Measurements from ENCODE around the gene ACER3.
"Not testable (repeated sequence)": the region's sequence is repeated elsewhere in the genome, so short reads cannot be mapped to it uniquely, and the experiment has no call there.

The ACER3 gene

DNA sequence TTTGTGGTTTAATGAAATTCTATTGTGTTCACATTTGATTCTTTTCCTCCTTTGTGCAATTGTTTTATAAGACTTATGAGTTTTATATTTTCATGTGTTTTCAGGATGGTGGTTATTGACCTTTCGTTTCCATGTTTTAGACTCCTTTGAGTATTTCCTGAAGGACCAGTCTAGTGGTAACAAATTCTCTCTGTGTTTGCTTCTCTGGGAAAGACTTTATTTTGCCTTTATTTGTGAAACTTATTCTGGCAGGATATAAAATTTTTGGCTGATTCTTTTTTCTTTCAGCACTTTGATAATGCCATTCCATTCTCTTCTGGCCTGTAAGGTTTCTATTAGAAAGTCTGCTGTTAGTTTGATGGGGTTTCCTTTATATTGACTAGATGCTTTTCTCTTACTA, 83.5 kb downstream of the ACER3 start:
- no peak for DNase-seq

DNA sequence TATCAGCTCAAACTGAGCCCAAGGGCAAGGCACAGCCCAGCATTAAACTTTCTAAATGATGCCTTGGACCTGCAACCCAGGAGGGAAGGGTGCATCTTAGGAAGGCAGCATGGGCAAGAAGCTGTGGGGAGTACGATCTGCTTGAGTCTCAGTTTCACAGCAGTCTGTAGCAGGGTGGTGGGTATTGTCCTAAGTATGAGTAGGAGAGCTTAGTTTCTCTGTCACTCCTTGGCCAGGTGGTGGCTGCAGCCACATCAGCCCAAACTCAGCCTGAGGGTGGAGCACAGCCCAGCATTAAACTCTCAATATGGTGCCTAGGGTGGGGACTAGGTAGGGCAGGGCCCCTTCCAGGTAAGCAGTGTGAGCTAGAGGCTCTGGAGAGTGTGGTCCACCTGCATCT, 85.5 kb downstream of the ACER3 start:
- DNase-seq: no peak

DNA sequence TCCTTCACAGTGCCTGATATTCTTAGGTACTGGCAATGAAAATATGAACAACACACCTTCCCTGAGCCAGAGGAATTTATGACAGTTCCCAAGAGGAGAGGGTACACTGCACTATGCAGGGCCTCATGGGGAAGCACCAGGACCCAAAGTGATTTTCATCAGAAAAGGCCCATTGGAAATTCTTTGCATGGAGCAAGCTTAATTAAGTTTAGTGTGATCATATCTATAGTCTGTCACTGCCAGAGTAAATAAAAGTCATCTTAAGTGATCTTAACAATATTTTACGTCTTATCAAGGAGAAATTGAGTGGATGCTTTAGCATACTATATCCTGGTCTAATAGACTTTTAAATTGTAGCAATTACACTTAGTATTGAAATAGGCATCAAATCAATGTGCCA, 86.5 kb downstream of the ACER3 start:
- no peak for DNase-seq

DNA sequence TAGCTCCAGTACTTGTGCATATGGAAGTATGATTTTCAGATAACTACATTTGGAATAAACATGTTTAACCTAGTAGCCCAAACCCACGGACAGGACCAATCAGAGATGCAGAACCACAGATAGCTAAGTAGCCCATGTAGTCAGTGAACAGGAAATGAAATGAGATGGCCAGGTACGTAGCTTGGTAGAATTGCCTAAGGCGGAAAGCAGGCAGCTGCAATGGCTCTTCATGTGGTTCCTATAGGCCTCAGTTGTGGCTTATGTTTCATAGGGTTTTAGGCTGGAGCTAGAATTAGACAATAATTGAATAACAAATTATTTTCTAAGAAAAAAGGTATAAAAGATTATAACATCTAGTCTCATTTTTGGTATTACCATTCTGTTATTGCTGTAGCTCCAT, 87.1 kb downstream of the ACER3 start:
- no peak for DNase-seq

DNA sequence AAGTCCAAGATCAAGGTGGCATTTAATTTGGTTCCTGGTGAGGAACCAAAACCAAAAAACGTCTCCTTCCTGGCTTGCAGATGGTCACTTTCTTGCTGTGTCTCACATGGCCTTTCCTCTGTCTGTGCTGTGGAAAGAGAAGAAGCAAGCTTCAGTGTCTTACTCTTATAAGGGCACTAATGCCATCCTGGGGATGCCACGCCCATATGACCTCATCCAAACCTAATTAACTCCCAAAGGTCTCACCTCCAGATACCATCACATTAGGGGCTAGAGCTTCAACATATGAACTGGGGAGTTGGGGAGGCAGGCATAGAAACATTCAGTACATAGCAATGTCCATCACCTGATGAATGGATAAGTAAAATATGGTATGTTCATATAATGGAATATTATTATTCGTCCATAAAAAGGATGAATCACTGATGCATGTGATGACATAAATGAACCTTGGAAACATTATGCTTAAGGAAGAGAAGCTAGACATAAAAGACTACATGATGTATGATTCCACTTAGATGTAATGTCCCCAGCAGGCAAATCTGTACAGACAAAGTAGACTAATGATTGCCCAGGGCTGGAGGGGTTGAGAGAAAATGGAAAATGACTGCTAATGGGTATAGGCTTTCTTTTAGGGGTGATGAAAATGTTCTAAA, 94.9 kb downstream of the ACER3 start:
- DNase-seq: no peak

DNA sequence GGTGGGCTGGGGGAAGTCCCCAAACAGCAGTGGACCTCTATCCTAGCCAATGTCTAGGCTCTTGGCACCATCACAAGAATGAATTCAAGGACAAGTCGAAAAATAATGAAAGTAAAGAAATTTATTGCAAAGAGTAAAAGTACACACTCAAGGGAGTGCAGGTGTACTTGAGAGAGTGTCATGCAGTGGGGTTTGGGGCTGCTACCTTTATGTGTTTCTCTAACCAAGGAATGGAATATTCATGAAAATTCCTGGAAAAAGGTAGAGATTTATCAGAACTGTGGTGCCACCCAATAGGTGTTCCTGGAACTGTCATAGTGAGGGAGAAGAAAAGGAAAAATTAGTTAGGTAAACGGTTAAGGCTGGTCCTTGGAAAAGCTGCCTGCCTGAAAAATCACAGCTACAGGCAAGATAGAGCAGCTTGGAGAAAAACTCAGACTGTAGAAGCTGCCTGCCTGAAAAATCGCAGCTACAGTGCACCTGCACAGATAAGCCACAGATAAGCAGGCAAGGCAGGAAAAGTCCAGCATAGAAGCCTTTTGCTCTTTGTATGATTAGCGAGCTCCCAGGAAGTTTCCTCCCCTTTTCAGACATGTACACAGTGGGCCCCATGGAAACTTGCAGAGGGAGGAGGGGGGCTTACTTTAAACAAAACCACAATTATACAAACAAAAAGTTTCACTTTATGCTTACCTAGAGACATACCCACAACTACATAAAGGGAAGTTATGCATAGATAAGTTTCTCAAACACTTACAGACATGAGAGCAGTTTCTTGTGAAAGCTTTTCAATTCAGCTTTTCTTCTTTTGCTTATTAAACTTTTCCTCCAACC, 102.1 kb downstream of the ACER3 start:
- DNase-seq: no peak

DNA sequence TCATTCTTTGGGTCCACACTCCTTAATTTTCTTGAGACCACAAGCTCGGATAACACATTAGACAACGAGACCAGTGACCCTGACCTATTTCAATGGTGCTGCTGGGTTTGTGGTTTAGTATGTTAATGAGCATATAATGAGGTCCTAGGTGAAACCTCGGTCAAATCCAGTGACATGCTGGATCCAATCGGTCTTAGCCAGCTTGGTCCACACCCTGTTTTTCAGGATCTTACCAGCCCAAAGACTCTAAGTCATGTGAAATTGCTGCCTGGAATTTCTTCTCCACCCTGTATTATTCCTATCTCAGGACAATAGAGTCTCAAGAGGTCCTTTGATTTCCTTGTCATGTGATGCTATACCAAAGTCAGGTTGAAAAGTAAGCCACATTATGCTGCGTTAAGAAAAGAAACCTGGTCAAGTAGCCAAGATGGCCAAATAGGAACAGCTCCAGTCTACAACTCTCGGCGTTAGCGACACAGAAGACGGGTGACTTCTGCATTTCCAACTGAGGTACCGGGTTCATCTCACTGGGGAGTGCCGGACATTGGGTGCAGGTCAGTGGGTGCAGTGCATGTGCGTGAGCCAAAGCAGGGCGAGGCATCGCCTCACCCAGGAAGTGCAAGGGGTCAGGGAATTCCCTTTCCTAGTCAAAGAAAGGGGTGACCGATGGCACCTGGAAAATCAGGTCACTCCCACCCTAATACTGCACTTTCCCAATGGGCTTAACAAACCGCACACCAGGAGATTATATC, 102.9 kb downstream of the ACER3 start:
- DNase-seq: not testable (repeated sequence)

DNA sequence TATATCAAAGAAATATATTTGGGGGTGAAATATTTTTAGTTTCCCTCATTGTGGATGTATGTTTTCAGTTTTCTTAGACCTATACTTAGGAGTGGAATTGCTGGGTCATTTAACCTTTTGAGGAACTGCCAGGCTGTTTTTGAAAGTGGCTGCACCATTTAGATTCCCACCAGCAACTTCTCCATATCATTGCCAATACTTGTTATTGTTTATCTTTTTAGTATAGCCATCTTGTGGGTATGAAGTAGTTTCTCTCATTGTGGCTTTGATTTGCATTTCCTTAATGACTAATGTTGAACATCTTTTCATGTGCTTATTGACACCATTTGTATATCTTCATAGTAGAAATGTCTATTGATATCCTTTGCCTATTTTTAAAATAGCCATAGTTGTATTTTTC, 111.3 kb downstream of the ACER3 start:
- no peak for DNase-seq

DNA sequence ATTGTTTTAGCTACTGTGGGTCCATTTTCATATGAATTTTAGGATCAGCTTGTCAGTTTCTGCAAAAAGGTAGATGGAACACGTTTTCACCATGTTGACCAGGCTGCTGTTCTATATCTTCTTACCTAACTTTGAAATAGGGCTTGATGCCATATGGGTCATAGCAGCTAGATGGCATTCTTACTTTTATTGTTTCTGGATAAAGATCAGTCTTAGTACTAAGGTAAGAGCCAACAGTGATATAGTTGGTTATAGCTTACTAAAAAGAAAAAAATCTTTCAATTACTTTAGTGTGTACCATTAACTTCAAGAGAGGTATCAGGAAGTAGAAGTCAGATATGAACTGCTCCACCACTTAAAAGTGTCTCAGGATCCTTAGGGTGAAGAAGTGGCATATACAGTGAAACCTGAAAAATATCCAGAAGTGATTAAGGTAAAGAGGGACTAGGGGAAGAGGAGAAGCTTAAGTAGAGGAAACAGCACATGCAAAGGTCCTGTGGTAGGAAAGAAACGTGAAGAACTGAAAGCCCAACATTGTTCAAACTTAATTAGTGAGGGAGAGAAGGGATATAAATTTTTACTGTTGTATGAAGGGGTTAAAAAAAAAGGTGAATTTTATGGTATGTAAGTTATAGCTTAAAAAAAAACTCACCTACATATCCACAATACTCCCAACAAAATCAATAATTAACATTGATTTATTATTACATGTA, 113.6 kb downstream of the ACER3 start:
- no peak for DNase-seq

DNA sequence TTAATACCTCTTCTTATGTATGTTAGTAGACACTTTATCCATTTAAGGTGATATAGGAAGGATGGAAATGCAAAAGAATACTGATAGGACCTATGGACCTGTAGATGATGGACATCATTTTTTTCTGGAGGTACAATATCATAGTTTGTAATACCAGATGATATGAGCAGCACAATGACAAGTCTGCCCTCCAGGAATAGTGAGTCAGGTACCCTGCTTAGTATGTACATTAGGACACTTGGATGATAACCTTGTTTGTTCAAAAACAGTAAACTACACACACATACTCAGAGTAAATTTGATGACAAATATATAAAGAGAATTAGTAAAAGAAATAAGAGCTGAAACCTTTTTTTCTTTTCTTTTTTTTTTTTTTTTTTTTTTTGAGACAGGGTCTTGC, 114.8 kb downstream of the ACER3 start:
- DNase-seq: no peak

DNA sequence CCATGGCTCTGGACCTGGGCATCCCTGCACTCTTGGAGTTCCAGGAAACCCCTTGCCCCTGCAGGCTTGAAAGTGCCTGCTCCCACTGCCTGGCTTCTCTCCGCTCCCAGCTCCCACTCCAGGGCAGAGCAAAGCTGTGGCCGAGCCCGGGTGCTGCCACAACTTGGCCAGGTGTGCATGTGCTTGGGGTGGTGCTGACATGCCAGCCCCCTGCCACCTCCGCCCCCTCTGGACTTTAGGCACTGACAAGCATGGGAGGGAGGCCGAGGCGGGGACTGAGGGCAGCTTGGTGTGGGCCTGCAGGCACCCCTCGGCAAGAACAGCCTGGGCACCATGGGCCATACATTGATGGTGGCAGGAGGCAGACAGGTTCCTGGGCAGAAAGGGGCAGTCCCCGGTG, 117.1 kb downstream of the ACER3 start:
- DNase-seq: no peak

DNA sequence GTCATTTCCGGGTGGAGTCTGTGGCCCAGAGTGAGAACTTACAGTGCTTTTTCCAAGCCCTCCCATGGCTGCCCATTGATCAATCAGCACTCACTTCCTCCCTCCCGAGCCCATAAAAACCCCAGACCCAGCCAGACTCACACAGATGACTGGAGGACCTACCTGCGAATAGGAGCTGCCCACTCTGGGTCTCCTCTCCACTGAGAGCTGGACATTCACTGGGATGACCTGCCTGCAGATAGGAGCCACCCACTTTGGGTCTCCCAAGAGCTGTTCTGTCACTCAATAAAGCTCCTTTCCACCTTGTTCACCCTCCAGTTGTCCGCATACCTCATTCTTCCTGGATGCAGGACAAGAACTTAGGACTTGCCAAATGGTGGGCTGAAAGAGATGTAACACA, 117.5 kb downstream of the ACER3 start:
- DNase-seq: no peak

DNA sequence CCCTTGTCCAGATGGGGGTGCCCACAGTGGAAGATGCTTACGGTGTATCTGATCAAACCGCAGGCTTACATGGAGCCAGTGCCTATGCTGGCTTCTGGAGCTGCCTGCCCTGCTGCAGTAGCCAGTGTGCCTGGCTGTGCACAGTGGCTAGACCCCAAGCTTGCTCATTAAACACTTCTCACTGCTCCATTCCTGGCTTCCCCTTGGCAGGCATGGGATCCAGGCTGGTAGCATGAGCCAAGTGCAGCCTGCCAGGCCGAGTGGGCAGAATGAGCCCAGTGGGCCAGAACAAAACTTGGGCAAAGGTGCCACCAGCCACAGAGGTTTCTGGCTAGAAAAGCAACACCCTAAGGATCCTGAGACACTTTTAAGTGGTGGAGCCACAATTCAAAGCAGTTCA, 118.1 kb downstream of the ACER3 start:
- DNase-seq: no peak

DNA sequence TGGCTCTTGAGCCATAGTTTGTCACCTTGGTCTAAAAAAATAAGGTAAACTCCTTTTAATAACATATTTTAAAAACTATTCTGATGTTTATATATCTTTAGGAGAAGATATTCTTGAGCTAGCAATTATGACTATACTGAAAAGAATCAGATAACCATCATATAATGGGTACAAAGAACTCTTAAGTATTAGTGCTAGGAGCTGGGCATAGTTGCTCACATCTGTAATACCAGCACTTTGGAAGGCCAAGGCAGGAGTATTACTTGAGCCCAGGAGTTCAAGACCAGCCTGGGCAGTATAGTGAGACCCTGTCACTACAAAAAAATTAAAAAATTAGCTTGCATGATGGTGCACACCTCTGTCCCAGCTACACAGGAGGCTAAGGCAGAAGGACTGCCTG, 119.5 kb downstream of the ACER3 start:
- DNase-seq: no peak

DNA sequence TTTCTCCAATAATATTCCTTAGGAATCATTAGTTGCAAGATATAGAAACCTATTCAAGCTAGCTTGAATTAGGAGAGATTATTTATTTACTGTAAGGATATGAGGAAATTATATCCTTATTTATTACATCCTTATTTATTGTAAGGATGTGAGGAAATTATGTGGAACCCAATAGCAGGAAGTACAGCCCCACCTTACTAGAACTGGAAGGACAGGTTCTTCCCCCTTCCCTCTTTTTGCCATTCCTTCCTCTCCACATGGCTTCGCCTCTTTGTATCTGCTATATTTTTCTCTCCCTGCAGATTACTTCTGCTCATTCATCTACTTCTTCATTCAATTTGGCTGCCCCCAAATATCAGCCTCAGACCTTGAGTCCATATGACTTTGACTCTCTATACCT, 124.0 kb downstream of the ACER3 start:
- no peak for DNase-seq

DNA sequence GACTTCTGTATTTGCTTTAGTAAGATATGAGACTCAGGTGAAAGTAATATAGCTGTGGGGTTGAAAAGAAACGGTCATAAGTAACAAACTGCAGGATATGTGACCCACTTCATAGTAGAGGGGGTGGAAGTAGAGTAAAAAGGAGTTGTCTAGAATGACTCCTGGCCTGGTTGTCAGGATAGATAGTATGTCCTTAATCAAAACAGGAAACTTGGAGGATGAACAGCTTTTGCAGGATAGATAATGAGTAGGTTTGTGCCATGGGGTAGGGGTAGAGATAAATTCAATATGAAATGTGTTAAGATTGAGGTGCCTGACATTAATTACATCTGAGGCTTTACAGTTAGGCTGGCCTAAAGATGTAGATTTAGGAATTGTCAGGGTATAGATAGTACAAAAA, 126.5 kb downstream of the ACER3 start:
- DNase-seq: no peak

DNA sequence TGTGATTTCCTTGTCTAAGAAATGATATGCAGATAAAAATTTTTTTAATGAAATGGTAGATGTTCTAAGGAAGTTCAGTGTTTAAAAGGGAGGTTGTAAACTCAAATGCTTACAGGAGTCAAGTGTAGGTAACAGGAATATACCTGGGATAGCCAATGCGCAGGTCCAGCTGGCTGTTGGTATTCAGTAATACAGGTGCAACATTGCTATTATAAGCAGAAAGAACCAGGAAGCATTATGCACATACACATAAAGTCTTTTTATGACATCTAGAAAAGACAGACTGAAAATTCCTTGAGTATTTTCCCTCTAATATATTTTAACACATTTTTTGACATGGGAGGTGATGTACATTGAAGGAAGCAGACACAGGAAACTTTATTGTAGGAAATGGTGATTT, 129.9 kb downstream of the ACER3 start:
- DNase-seq: no peak

DNA sequence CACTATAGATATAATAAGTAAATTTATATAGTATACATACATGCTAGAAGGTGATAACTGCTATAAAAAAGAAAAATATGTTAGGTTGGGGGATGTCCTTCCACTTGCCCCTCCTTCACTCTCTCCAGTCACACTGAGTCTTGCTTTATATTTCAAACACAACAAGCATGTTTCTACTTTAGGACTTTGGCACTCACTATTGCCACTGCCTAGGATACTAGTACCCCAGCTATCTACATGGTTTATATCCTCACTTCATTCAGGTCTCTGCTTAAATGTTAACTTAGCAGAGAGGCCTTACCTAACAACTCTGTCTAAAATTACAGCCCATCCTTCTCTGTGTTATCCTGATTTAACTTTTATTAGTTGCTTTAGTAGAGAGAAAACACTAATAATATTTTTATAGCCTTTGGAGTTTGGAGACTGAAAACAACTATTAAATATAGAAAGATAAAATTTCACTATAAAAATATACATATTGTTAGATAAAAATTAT, 134.4 kb downstream of the ACER3 start:
- no peak for DNase-seq

DNA sequence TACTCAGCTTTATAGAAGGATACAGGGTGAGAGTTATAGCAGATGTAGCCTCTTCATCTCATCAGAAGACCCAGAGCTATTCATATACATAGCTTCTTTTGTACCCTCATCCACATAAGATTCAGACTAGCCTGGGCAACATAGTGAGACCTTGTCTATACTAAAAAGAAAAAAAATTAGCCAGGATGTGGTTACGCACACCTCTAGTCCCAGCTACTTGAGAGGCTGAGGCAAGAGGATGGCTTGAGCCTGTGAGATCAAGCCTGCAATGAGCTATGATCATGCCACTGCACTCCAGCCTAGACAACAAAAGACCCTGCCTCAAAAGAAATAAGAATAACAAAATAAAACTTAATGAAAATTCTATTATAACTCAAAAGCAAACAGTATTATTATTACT, 136.8 kb downstream of the ACER3 start:
- DNase-seq: no peak

DNA sequence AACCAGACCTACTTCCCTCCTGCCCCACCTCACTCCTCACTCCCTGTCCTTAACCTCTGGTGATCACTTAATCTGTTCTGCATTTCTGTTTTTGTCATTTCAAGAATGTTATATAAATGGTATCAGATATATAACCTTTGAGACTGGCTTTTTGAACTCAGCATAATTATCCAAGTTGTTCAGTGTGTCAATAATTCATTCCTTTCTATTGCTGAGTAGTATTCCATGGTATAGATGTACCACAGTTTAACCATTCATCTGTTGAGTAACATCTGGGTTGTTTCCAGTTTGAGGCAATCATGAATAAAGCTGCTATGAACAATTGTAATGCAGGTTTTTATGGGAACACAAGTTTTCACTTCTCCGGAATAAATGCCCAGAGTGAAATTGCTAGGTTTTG, 138.9 kb downstream of the ACER3 start:
- DNase-seq: no peak

DNA sequence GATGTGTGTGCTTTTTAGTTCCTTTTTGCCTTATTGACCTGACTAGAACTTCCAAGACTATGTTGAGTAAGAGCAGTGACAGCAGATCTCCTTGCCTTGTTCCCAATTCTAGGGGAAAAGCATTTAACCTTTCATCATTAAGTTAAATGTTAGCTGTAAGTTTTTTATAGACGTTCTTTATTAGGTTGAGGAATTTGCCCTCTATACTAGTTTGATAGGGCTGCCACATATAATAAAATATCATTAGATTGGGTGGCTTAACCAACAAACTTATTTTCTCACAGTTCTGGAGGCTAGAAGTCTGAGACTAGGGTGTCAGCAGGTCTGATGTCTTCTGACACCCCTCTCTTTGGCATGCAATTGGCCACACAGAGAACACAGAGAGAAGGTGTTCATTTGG, 140.9 kb downstream of the ACER3 start:
- DNase-seq: no peak

DNA sequence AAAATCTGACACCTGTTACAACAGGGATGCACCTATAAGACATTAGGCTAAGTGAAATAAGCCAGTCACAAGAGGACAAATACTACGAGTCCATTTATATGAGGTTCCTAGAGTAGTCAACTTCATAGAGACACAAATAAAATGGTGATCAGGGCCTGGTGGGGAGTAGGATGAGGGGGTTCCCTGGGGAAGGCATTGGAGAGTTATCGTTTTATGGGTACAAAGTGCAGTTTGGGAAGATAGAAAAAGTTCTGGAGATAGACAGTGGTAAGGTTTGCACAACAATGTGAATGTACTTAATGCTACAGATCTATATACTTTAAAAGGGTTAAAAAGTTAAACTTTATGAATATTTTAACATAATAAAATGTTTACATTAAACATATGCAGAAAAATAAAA, 142.1 kb downstream of the ACER3 start:
- DNase-seq: no peak

DNA sequence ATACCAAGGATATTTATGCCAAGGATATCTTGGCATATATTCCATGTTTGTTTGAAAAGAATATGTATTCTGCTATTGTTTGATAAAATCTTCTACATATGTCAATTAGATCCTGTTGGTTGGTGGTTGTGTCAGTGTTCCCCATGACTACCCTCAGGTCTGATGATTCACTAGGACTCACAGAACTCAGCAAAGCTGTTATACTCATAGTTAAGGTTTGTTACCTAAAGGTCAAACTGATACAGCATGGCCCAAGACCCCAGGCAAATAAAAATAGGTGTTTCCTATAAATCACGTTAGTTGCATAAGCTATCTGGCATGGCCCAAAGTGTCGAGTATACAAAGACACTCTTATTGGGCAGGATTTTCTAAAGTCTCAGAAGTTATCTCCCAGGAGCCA, 143.2 kb downstream of the ACER3 start:
- DNase-seq: no peak
